GM23338 (cell line): Measurements from ENCODE around the gene SLC35D2. TPM values are rescaled to one million over a fixed set of nuclear protein-coding genes. Genes with fewer than 3 reads are reported as not detected.

ENCODE experiments used
- ATAC-seq: fragments of 200-7000 bp; cut with Tn5 transposase; 3 replicates; pipeline ENCODE4 v1.9.1; 2020
- DNase-seq: peaks from one replicate; pipeline ENCODE4 v3.0.0-alpha.2; 2015; ENCODE audit warnings: low spot score
- H2AFZ ChIP-seq: fragments of 200-600 bp; sonication (generic); 2 replicates; pipeline ENCODE4 v1.8.0; 2016; ENCODE audit warnings: antibody characterized with exemption, mild to moderate bottlenecking, moderate library complexity
- H3F3A ChIP-seq: fragments of 200-600 bp; sonication (generic); replicated peaks from 2 replicates; pipeline ENCODE4 v1.8.0; 2017; ENCODE audit warnings: antibody characterized with exemption, mixed run types, low read depth
- H3K27ac ChIP-seq: fragments of 200-600 bp; sonication (generic); 2 replicates; pipeline ENCODE4 v1.6.1; 2016; ENCODE audit warnings: low read depth
- H3K27me3 ChIP-seq: fragments of 200-600 bp; sonication (generic); 2 replicates; pipeline ENCODE4 v1.8.0; 2016; ENCODE audit warnings: mild to moderate bottlenecking, mixed run types, moderate library complexity; ENCODE audit not compliant: insufficient read depth
- H3K36me3 ChIP-seq: fragments of 200-600 bp; sonication (generic); 2 replicates; pipeline ENCODE4 v1.8.0; 2016; ENCODE audit warnings: mild to moderate bottlenecking; ENCODE audit not compliant: insufficient read depth
- H3K4me1 ChIP-seq: fragments of 200-600 bp; sonication (generic); 2 replicates; pipeline ENCODE4 v1.8.0; 2016; ENCODE audit warnings: mild to moderate bottlenecking, moderate library complexity; ENCODE audit not compliant: insufficient read depth
- H3K4me2 ChIP-seq: fragments of 200-600 bp; sonication (generic); 2 replicates; pipeline ENCODE4 v1.7.1; 2017; ENCODE audit warnings: mixed run types
- H3K4me3 ChIP-seq: fragments of 200-600 bp; sonication (generic); 2 replicates; pipeline ENCODE4 v1.6.1; 2016; ENCODE audit warnings: mixed run types
- H3K79me2 ChIP-seq: fragments of 200-600 bp; sonication (generic); replicated peaks from 2 replicates; pipeline ENCODE4 v1.8.0; 2017; ENCODE audit warnings: mild to moderate bottlenecking; ENCODE audit not compliant: insufficient read depth
- H3K9me2 ChIP-seq: fragments of 200-600 bp; sonication (generic); 2 replicates; pipeline ENCODE4 v1.8.0; 2017; ENCODE audit not compliant: insufficient read depth
- H4K20me1 ChIP-seq: fragments of 200-600 bp; sonication (generic); replicated peaks from 2 replicates; pipeline ENCODE4 v1.8.0; 2017; ENCODE audit warnings: mild to moderate bottlenecking; ENCODE audit not compliant: insufficient read depth
- H3K27ac Mint-ChIP-seq: 2 replicates; pipeline ENCODE4 v1.8.0; 2020; ENCODE audit warnings: inconsistent platforms, mild to moderate bottlenecking, moderate library complexity, mixed read lengths
- H3K27me3 Mint-ChIP-seq: 3 replicates; pipeline ENCODE4 v1.8.0; 2022; ENCODE audit warnings: low read depth, mild to moderate bottlenecking, moderate library complexity, mixed read lengths, inconsistent platforms; ENCODE audit not compliant: insufficient read depth, poor library complexity
- H3K36me3 Mint-ChIP-seq: 3 replicates; pipeline ENCODE4 v1.8.0; 2021; ENCODE audit warnings: low read depth, mild to moderate bottlenecking, inconsistent platforms, moderate library complexity, mixed read lengths
- H3K4me1 Mint-ChIP-seq: 3 replicates; pipeline ENCODE4 v1.8.0; 2020; ENCODE audit warnings: mild to moderate bottlenecking, inconsistent platforms, mixed read lengths
- H3K4me3 Mint-ChIP-seq: 3 replicates; pipeline ENCODE4 v1.8.0; 2021; ENCODE audit warnings: moderate library complexity, mild to moderate bottlenecking, inconsistent platforms, mixed read lengths
- H3K9me3 Mint-ChIP-seq: 3 replicates; pipeline ENCODE4 v1.8.0; 2020; ENCODE audit warnings: moderate library complexity, mild to moderate bottlenecking, inconsistent platforms, mixed read lengths
- CREB1 ChIP-seq: fragments of 250-450 bp; sonication (Bioruptor Pico); IDR thresholded peaks from 2 replicates; pipeline ENCODE4 v1.5.0; 2020; ENCODE audit warnings: low read depth, mild to moderate bottlenecking, moderate library complexity
- CTCF ChIP-seq, 2 experiments: fragments of 200-600 bp in 1 of 2; sonication (generic) in 1 of 2; conservative IDR thresholded peaks; 2 replicates each; pipeline versions ENCODE4 v1.5.1 to v1.6.1; 2016 to 2017; ENCODE audit warnings: antibody characterized with exemption in 2 of 2, low read depth in 2 of 2, mild to moderate bottlenecking in 2 of 2, moderate library complexity in 1 of 2
- EZH2 ChIP-seq: fragments of 200-600 bp; sonication (generic); IDR thresholded peaks from one replicate; pipeline ENCODE4 v1.8.0; 2017; ENCODE audit warnings: antibody characterized with exemption, mild to moderate bottlenecking, low read depth; ENCODE audit not compliant: unreplicated experiment
- EZH2phosphoT487 ChIP-seq: fragments of 200-600 bp; sonication (generic); IDR thresholded peaks from one replicate; pipeline ENCODE4 v1.8.1; 2018; ENCODE audit warnings: antibody characterized with exemption; ENCODE audit not compliant: unreplicated experiment
- JUNB ChIP-seq: IDR thresholded peaks from one replicate; pipeline ENCODE4 v1.6.1; 2016; ENCODE audit warnings: antibody characterized with exemption; ENCODE audit not compliant: unreplicated experiment
- NANOG ChIP-seq: IDR thresholded peaks from 2 replicates; pipeline ENCODE4 v1.6.1; 2016; ENCODE audit warnings: antibody characterized with exemption, borderline replicate concordance
- POLR2AphosphoS5 ChIP-seq: IDR thresholded peaks from 2 replicates; pipeline ENCODE4 v1.6.1; 2016; ENCODE audit warnings: antibody characterized with exemption, low read depth
- REST ChIP-seq: IDR thresholded peaks from one replicate; pipeline ENCODE4 v1.6.1; 2018; ENCODE audit warnings: antibody characterized with exemption; ENCODE audit not compliant: unreplicated experiment
- STAT1 ChIP-seq: IDR thresholded peaks from one replicate; pipeline ENCODE4 v1.6.1; 2016; ENCODE audit warnings: antibody characterized with exemption; ENCODE audit not compliant: unreplicated experiment
- ZNF114 ChIP-seq: fragments of 250-450 bp; sonication (Bioruptor Pico); IDR thresholded peaks from 2 replicates; pipeline ENCODE4 v1.5.0; 2020; ENCODE audit warnings: mild to moderate bottlenecking, moderate library complexity
- ZNF331 ChIP-seq: fragments of 250-450 bp; sonication (Bioruptor Pico); IDR thresholded peaks from 2 replicates; pipeline ENCODE4 v1.5.0; 2020; ENCODE audit warnings: low read depth, mild to moderate bottlenecking, moderate library complexity
- polyA plus RNA-seq: library from polyadenylated mRNA; unstranded; fragments of >200 nt; fragmentation: Nextera tagmentation; extraction: Ambion mirVana; gene quantifications from 2 replicates; pipeline ENCODE4 v1.2.1, GENCODE V29; 2016
- total RNA-seq: library from RNA; depleted of rRNA; stranded (reverse); fragments of >200 nt; shearing (Covaris generic); gene quantifications from 2 replicates; pipeline ENCODE4 v1.2.3, GENCODE V29; 2014
- TF ChIP-seq, protein P1 (sequence below): fragments of 250-450 bp; sonication (Bioruptor Pico); IDR thresholded peaks from 2 replicates; pipeline ENCODE4 v1.5.0; 2020; ENCODE audit warnings: mild to moderate bottlenecking, moderate library complexity
- TF ChIP-seq, protein P2 (sequence below): IDR thresholded peaks from 2 replicates; pipeline ENCODE4 v1.6.1; 2016; ENCODE audit warnings: antibody characterized with exemption

SLC35D2 gene
- total and polyA plus RNA-seq, 2 experiments from 2014 or later, result 8.2 to 14.4 TPM

GRCh38 chr9:96419691-96419969 is 36.1 kb upstream of the SLC35D2 start:
- Histone ChIP-seq H2AFZ (no peak overlapping the region), H4K20me1 (peaks cover 14% of the 10 kb centered on the region; the same call in 1 of the 2 replicates), H3K9me2 (no peaks in the 10 kb centered on the region), H3F3A (0 out of 2 replicates have a peak, but pooled peaks cover 4% of the 10 kb centered on the region), H3K79me2 (peaks cover 24% of the 10 kb centered on the region), H3K4me1 (peaks cover 24% of the 10 kb centered on the region), H3K36me3 (no peaks in the 10 kb centered on the region), H3K4me2 (peak overlapping the region; percentile 93), H3K27me3 (no peaks in the 10 kb centered on the region), H3K27ac (peak overlapping the region; percentile 98), H3K4me3 (peak overlapping the region; percentile 55)
- TF ChIP-seq STAT1 (no peak), EZH2phosphoT487 (no peak), NANOG (no peak), ZNF114 (CRISPR knock-in tag) (no peak), REST (no peak), CREB1 (CRISPR knock-in tag) (no peak), CTCF (conservative IDR thresholded peaks at IDR 0.05; ENCODE audit: low read depth in 2 of 2) (no peak), ZNF331 (CRISPR knock-in tag) (no peak), POLR2AphosphoS5 (no peak), JUNB (no peak), EZH2 (no peak)
- TF ChIP-seq, protein P1, sequence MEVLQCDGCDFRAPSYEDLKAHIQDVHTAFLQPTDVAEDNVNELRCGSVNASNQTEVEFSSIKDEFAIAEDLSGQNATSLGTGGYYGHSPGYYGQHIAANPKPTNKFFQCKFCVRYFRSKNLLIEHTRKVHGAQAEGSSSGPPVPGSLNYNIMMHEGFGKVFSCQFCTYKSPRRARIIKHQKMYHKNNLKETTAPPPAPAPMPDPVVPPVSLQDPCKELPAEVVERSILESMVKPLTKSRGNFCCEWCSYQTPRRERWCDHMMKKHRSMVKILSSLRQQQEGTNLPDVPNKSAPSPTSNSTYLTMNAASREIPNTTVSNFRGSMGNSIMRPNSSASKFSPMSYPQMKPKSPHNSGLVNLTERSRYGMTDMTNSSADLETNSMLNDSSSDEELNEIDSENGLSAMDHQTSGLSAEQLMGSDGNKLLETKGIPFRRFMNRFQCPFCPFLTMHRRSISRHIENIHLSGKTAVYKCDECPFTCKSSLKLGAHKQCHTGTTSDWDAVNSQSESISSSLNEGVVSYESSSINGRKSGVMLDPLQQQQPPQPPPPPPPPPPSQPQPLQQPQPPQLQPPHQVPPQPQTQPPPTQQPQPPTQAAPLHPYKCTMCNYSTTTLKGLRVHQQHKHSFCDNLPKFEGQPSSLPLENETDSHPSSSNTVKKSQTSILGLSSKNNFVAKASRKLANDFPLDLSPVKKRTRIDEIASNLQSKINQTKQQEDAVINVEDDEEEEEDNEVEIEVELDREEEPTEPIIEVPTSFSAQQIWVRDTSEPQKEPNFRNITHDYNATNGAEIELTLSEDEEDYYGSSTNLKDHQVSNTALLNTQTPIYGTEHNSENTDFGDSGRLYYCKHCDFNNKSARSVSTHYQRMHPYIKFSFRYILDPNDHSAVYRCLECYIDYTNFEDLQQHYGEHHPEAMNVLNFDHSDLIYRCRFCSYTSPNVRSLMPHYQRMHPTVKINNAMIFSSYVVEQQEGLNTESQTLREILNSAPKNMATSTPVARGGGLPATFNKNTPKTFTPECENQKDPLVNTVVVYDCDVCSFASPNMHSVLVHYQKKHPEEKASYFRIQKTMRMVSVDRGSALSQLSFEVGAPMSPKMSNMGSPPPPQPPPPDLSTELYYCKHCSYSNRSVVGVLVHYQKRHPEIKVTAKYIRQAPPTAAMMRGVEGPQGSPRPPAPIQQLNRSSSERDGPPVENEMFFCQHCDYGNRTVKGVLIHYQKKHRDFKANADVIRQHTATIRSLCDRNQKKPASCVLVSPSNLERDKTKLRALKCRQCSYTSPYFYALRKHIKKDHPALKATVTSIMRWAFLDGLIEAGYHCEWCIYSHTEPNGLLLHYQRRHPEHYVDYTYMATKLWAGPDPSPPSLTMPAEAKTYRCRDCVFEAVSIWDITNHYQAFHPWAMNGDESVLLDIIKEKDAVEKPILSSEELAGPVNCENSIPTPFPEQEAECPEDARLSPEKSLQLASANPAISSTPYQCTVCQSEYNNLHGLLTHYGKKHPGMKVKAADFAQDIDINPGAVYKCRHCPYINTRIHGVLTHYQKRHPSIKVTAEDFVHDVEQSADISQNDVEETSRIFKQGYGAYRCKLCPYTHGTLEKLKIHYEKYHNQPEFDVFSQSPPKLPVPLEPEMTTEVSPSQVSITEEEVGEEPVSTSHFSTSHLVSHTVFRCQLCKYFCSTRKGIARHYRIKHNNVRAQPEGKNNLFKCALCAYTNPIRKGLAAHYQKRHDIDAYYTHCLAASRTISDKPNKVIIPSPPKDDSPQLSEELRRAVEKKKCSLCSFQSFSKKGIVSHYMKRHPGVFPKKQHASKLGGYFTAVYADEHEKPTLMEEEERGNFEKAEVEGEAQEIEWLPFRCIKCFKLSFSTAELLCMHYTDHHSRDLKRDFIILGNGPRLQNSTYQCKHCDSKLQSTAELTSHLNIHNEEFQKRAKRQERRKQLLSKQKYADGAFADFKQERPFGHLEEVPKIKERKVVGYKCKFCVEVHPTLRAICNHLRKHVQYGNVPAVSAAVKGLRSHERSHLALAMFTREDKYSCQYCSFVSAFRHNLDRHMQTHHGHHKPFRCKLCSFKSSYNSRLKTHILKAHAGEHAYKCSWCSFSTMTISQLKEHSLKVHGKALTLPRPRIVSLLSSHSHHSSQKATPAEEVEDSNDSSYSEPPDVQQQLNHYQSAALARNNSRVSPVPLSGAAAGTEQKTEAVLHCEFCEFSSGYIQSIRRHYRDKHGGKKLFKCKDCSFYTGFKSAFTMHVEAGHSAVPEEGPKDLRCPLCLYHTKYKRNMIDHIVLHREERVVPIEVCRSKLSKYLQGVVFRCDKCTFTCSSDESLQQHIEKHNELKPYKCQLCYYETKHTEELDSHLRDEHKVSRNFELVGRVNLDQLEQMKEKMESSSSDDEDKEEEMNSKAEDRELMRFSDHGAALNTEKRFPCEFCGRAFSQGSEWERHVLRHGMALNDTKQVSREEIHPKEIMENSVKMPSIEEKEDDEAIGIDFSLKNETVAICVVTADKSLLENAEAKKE (CRISPR knock-in tag), result no peak
- TF ChIP-seq, protein P2, sequence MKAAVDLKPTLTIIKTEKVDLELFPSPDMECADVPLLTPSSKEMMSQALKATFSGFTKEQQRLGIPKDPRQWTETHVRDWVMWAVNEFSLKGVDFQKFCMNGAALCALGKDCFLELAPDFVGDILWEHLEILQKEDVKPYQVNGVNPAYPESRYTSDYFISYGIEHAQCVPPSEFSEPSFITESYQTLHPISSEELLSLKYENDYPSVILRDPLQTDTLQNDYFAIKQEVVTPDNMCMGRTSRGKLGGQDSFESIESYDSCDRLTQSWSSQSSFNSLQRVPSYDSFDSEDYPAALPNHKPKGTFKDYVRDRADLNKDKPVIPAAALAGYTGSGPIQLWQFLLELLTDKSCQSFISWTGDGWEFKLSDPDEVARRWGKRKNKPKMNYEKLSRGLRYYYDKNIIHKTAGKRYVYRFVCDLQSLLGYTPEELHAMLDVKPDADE, result no peak
- peak overlapping the region; percentile 88 for H3K4me3 Mint-ChIP-seq
- peaks cover 37% of the 10 kb centered on the region for H3K4me1 Mint-ChIP-seq
- ATAC-seq, result no peak
- H3K27me3 Mint-ChIP-seq, result peaks cover 18% of the 10 kb centered on the region
- peak overlapping the region; percentile 88; the same call in 1 of the 2 replicates for H3K27ac Mint-ChIP-seq
- DNase-seq, result no peak
- peaks cover 6% of the 10 kb centered on the region; the same call in 2 of the 3 replicates for H3K36me3 Mint-ChIP-seq
- no peaks in the 10 kb centered on the region for H3K9me3 Mint-ChIP-seq
